Large intestine (tissue), 3 donors: ENCODE results near the gene CFH. TPM values are rescaled to one million over a fixed set of nuclear protein-coding genes. Genes with fewer than 3 reads are reported as not detected.
"Not testable (repeated sequence)": the region's sequence is repeated elsewhere in the genome, so short reads cannot be mapped to it uniquely, and the experiment has no call there.

Experiments used
- DNase-seq, 2 donors: peaks; one replicate each; pipeline versions ENCODE4 v3.0.0 to v3.0.0-alpha.2; 2013
- H3K27ac ChIP-seq: one replicate; pipeline ENCODE4 v1.5.1; 2013; ENCODE audit warnings: low read length
- H3K27me3 ChIP-seq: 2 replicates; pipeline ENCODE4 v1.6.1; 2013; ENCODE audit warnings: low read length; ENCODE audit not compliant: control insufficient read depth, insufficient read depth
- H3K36me3 ChIP-seq: 2 replicates; pipeline ENCODE4 v1.6.1; 2013; ENCODE audit warnings: low read length; ENCODE audit not compliant: control insufficient read depth, insufficient read depth
- H3K4me1 ChIP-seq: one replicate; pipeline ENCODE4 v1.6.1; 2013; ENCODE audit warnings: low read length; ENCODE audit not compliant: control insufficient read depth, insufficient read depth
- H3K4me3 ChIP-seq: one replicate; pipeline ENCODE4 v1.5.1; 2013; ENCODE audit warnings: low read length
- H3K9me3 ChIP-seq: one replicate; pipeline ENCODE4 v1.6.1; 2013; ENCODE audit warnings: mild to moderate bottlenecking, low read depth, low read length, moderate library complexity; ENCODE audit not compliant: control insufficient read depth
- WGBS: methylation state at CpG from one replicate; pipeline ENCODE4 v1.1.5; 2013; ENCODE audit warnings: low lambda C conversion rate; ENCODE audit not compliant: insufficient coverage; 5-methylcytosine and 5-hydroxymethylcytosine counted together
- polyA plus RNA-seq: library from polyadenylated mRNA; unstranded; fragments of 120-200 nt; gene quantifications from one replicate; pipeline ENCODE4 v1.2.1, GENCODE V29; 2013

CFH gene
- polyA plus RNA-seq, 1 donor = 16.4 TPM

- no CpG with 5 or more reads among the region's 1 CpG for WGBS
- H3K4me1 ChIP-seq = no peaks in the 10 kb centered on the region
- no peaks in the 10 kb centered on the region for H3K9me3 ChIP-seq
- H3K27me3 ChIP-seq = no peaks in the 10 kb centered on the region
- no peak overlapping the region for H3K27ac ChIP-seq
- no peak overlapping the region for H3K4me3 ChIP-seq
- no peak for DNase-seq
- H3K36me3 ChIP-seq = no peaks in the 10 kb centered on the region
Measured at GRCh38 chr1:196685506-196685905, 33.7 kb downstream of the CFH start.

- WGBS = 100% methylated on average over 2 of the region's 3 CpGs
- DNase-seq = no peak
- H3K36me3 ChIP-seq = no peaks in the 10 kb centered on the region
- no peak overlapping the region for H3K4me3 ChIP-seq
- no peaks in the 10 kb centered on the region for H3K9me3 ChIP-seq
- no peaks in the 10 kb centered on the region for H3K27me3 ChIP-seq
- no peaks in the 10 kb centered on the region for H3K4me1 ChIP-seq
- no peak overlapping the region for H3K27ac ChIP-seq
Measured at GRCh38 chr1:196689001-196689400, 37.2 kb downstream of the CFH start.

GRCh38 chr1:196690582-196690981, 38.7 kb downstream of the CFH start:
- H3K27ac ChIP-seq = no peak overlapping the region
- no peak for DNase-seq
- no peaks in the 10 kb centered on the region for H3K9me3 ChIP-seq
- H3K4me1 ChIP-seq = no peaks in the 10 kb centered on the region
- no peak overlapping the region for H3K4me3 ChIP-seq
- no CpG with 5 or more reads among the region's 5 CpGs for WGBS
- no peaks in the 10 kb centered on the region for H3K36me3 ChIP-seq
- H3K27me3 ChIP-seq = no peaks in the 10 kb centered on the region

- H3K36me3 ChIP-seq = no peaks in the 10 kb centered on the region
- no peaks in the 10 kb centered on the region for H3K27me3 ChIP-seq
- DNase-seq = no peak
- H3K27ac ChIP-seq = no peak overlapping the region
- peaks cover 3% of the 10 kb centered on the region for H3K9me3 ChIP-seq
- H3K4me1 ChIP-seq = no peaks in the 10 kb centered on the region
- no CpG with 5 or more reads among the region's 2 CpGs for WGBS
- no peak overlapping the region for H3K4me3 ChIP-seq
Measured at GRCh38 chr1:196698993-196699392, 47.1 kb downstream of the CFH start.

- no peaks in the 10 kb centered on the region for H3K4me1 ChIP-seq
- no peak overlapping the region for H3K4me3 ChIP-seq
- H3K36me3 ChIP-seq = no peaks in the 10 kb centered on the region
- no CpG with 5 or more reads among the region's 1 CpG for WGBS
- no peaks in the 10 kb centered on the region for H3K9me3 ChIP-seq
- no peak overlapping the region for H3K27ac ChIP-seq
- no peaks in the 10 kb centered on the region for H3K27me3 ChIP-seq
- no peak for DNase-seq
Measured at GRCh38 chr1:196701144-196701543, 49.3 kb downstream of the CFH start.

DNA sequence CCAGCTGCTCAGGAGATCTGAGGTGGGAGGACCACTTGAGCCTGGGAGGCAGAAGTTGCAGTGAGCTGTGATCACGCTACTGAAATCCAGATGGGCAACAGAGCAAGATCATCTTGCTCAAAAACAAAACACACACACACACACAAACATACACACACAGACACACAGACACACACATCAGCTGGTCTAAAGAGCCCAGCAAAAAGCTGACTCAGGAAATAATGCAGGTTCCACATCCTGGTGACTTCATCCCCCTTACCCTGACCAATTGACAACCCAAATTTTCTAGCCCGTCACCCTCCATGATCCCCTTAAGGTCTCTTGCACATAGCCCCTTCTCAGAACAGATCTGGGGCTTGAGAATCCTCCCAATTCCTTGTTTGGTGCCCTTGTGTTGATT, 58.0 kb downstream of the CFH start:
- no CpG with 5 or more reads among the region's 2 CpGs for WGBS
- DNase-seq, H3K9me3 ChIP-seq, H3K36me3 ChIP-seq, H3K27ac ChIP-seq, H3K4me3 ChIP-seq, H3K4me1 ChIP-seq, H3K27me3 ChIP-seq: not testable (repeated sequence)

GRCh38 chr1:196717868-196718267, 66.0 kb downstream of the CFH start:
- no peaks in the 10 kb centered on the region for H3K4me1 ChIP-seq
- WGBS = 75% methylated on average over 2 of the region's 2 CpGs
- no peaks in the 10 kb centered on the region for H3K36me3 ChIP-seq
- H3K27me3 ChIP-seq = no peaks in the 10 kb centered on the region
- H3K4me3 ChIP-seq = no peak overlapping the region
- H3K27ac ChIP-seq = no peak overlapping the region
- no peak for DNase-seq
- H3K9me3 ChIP-seq = no peaks in the 10 kb centered on the region

DNA sequence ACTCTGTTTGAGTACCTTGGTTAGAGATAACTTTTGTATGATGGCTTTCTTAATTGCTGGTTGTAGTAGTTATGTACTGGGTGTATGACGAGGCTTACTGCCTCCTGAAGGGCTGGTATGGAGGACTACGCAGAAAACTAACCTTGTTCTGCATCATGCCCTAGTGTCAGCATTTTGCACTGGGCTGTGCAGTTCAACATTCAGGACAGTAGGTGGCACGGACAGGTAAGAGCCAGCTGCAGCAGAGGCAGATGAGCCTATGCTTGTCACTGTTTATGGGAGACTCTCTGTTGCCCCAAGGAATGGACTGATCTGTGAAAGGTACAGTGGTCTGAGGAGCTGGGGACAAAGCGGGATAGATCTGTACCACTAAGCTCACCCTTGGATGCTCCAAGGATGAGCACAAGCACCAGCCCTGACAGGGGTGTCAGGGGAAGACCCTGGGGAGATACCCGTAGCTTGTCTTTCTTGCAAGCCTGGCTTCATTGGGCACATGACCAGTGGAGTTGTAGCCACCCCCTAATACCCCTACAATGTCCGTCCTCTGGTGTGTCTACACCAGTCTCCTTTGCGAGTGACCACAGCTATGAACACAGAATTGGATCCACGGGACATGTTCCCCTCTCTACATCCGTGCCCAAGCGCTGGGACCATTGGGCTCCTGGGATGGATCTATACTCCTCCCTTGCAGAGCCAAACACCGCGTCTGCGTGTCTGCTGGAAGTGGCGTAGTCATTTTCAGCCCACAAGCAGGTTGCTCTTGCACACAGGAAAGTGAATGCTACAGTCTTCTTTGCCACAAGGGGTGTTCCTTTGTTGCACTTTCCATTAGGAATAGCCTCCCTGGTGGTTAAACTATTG, 71.7 kb downstream of the CFH start:
- Histone ChIP-seq H3K36me3 (no peaks in the 10 kb centered on the region), H3K9me3 (no peaks in the 10 kb centered on the region), H3K27ac (no peak overlapping the region), H3K4me1 (no peaks in the 10 kb centered on the region), H3K27me3 (no peaks in the 10 kb centered on the region), H3K4me3 (no peak overlapping the region)
- peak; percentile 34 to 39 for DNase-seq
- no CpG with 5 or more reads among the region's 14 CpGs for WGBS

DNA sequence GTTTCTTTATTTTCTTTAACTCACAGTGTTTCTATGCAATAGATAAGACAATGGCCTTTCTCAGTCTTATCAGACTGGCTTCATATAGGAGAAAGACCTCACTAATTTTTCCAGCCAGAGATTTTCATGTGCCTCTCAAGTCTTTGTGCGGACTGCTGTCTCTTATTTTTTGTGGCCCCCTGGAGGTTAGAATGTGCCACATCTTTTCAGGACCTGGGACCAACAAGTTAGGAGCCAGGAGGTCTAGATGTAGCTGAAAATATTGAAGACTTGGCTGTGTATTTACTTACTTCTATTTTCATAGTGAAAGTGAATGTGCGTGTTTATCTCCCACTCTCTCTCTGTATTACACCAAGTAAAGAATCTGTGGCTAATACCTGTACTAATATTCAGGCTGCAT, 80.7 kb downstream of the CFH start:
- Histone ChIP-seq H3K4me1 (no peaks in the 10 kb centered on the region), H3K4me3 (no peak overlapping the region), H3K27me3 (no peaks in the 10 kb centered on the region), H3K9me3 (no peaks in the 10 kb centered on the region), H3K27ac (no peak overlapping the region), H3K36me3 (no peaks in the 10 kb centered on the region)
- DNase-seq = no peak
- WGBS = no CpG with 5 or more reads among the region's 2 CpGs

DNA sequence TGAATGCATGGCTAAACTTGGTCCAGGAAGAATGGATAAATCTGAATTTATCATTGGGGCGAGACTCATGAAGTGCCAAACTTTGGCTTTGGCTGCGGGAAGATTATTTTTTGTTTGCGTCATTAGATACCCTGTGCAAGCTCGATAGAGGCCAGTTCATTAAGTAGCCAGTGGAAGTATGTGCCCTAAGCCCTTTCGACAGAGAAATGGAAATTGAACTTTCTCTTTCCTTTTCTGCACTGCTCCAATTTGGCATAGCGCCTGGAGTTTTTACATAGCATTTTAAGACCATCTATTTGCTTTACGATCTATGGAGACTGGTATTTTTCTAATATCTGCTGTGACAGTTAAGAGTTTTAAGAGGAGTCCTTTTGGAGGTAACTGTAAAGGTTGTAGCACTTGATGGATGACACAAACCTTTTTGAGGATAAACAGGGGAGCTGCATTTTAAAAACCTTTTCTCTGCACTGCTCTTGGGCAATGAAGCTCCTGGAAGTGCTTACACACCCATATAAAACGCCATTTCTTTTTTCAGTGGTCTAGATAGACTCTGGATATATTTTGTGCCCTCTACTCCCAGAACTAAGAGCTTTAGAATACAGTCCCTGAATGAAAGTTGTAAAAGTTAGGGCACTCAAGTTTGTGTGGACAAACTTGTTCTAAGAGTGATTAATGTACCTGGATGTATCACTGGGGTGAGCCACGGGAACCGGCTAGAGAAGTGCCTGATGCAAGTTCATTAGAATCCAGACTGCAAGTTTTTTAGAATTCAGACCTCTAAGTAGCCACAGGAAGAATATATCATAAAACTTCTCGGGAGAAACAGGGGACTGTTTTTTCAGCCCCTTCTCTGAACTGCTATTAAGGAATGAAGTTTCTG, 81.5 kb downstream of the CFH start:
- DNase-seq = no peak
- Histone ChIP-seq H3K4me1 (no peaks in the 10 kb centered on the region), H3K36me3 (no peaks in the 10 kb centered on the region), H3K27me3 (no peaks in the 10 kb centered on the region), H3K9me3 (no peaks in the 10 kb centered on the region), H3K4me3 (no peak overlapping the region), H3K27ac (no peak overlapping the region)
- 55% methylated on average over 2 of the region's 11 CpGs for WGBS
